SH-SY5Y (cell line): ENCODE measurements around the gene MAPT.

Experiments
- GATA2 ChIP-seq: IDR thresholded peaks from 2 replicates; pipeline ENCODE4 v1.6.1; 2011; ENCODE audit warnings: mild to moderate bottlenecking, low read depth, low read length
- GATA3 ChIP-seq: IDR thresholded peaks from 2 replicates; pipeline ENCODE4 v1.6.1; 2011; ENCODE audit warnings: low read depth, mild to moderate bottlenecking, low read length, moderate library complexity

Gene MAPT

DNA sequence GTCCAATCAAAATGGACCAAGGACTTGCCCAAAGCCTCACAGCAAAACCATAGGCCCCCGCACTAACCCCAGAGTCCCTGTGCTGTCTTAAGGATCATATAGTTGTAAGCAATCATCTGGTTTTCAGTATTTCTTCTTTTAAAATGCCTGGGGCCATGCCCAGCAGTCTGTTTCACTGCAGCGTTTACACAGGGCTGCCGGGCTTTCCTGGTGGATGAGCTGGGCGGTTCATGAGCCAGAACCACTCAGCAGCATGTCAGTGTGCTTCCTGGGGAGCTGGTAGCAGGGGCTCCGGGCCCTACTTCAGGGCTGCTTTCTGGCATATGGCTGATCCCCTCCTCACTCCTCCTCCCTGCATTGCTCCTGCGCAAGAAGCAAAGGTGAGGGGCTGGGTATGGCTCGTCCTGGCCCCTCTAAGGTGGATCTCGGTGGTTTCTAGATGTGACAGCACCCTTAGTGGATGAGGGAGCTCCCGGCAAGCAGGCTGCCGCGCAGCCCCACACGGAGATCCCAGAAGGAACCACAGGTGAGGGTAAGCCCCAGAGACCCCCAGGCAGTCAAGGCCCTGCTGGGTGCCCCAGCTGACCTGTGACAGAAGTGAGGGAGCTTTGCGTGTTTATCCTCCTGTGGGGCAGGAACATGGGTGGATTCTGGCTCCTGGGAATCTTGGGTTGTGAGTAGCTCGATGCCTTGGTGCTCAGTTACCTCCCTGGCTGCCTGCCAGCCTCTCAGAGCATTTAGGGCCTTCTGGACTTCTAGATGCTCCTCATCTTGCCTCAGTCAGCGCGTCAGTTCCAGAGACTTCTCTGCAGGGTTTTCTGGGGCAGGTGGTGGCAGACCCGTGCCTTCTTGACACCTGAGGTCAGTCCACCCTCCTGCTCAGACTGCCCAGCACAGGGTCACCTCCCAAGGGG lies 79.8 kb downstream of the MAPT start:
- no peak for TF ChIP-seq GATA2

DNA sequence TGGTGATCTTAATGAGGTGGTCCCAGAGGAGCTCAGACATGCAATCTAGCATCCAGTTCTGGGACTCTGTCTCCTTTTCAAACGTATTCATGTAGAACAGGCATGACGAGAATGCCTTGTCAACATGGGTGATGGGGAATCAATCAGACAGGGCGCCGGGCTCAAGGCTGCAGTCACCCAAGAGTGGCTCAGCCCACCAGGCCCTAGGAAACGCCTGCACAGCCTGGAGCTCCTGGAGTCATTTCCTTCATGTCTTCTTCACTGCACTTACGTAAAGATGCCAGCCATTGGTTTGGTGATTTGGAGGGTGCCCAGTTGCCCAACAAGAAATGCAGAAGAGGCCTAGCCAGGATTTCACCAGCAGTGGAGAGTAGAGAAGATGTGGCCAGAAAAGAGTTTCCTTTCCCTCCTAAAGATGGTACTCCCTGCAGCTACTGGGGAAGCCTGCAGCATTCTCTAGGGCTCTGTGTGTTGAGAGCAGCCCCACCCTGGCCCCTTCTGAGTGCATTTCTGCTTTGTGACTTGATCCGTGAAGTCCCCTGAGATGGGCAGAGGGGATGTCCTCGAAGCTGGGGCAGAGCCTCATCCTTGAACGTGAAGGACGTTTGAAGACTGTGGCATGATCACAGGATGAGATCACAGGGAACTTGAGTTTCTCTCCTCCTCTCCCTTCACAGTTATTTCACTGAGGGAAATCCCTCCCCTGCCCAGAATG lies 80.7 kb downstream of the MAPT start:
- TF ChIP-seq GATA3 (no peak), GATA2 (no peak)

DNA sequence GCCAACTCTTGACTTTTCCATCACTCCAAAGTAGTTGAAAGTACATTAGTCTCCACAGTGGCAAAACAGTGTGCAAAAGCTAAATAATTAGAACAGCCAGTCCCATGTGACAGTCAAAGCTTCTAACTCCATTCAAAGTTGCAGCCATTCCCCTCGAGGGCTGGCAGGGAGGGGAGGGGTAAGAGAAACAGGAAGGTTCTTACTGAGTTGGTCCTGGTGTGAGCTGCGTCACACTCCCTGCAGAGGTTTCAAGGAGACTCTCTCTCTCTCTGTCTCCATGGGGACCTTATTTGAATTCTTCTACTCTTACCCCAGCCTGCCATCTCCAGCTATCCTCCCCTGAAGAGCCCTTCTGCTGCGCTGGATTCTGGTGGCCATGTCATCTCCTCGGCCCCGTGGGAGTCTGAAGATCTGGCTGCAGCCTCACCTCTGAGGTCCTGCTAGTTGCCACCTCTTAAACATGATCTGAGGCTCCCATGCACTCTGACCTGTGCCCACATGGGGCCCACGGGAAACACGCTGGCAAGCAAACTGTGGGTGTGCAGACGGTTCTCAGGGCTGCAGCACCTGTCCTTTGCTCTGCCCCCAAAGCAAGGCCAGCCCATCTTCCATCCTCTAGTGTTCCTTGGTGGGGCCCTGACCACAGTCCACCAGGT lies 81.4 kb downstream of the MAPT start:
- TF ChIP-seq GATA2 (no peak), GATA3 (no peak)

DNA sequence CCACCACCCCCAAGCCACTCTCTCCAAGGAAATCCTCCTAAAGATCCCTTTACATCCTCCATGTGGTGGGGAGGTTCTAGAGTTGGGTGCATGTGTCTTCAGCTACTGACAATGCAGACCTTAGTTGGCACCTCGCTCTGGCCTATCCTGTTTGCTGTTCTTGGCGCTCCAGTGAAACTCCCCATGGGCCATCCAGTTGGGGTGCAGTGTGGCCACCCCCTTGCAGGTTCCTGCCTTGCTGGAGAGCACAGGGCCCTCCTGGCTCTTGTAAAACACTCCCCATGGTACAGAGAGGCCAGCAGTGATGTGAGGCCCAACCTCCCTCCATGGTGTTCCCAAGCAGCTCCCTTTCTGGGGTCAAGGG lies 82.0 kb downstream of the MAPT start:
- TF ChIP-seq GATA3 (no peak), GATA2 (no peak)

DNA sequence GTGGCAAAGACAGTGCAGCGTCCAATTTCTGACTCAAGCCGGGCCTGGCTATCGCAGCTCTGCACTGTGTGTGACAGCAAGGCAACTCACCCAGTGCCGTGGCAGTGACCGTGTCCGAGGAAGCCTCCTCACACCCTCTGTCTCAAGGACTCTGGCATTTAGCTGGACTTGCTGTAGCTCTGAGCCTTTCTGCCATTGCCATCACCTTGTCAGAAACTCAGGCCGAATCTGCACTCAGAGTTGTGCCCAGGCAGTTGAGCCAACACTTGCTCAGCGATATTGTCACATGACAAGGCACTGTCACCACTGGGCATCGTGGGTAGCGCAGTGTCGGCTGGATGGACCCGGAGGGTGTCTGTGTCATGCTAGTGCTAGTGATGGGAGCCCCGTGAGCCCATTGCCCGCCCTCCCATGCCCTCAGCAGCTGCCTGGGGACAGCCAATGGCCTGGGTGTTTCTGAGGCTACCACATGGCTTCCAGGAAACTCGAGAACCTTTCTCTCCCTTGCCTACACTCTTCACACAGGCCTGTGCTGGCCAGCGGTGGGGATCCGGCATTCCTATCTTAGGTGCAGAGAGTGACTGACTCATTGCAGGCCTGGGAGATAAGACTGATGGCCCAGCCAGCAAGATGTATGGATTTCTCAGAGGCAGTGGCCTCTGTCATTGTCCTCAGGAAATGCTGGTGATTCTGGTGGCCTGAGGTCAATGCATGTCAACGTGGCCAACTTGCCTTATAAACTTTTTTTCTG lies 82.6 kb downstream of the MAPT start:
- TF ChIP-seq GATA2: no peak
- no peak for TF ChIP-seq GATA3

DNA sequence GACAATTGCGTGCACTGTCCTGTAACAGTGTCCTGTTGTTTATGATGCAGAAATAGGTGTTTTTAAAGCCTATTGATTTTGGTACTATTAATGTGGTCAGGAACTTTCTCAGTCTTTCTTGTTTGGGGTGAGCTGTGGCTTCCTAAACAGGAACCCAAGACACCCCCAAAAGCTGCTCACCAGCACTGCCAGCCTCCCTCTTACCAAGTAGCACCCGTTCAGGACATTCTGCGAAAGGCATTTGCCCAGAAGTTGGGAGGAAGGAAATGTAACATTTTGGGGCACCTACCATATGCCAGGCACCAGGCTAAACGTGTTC lies 83.1 kb downstream of the MAPT start:
- TF ChIP-seq GATA3 (no peak), GATA2 (no peak)

DNA sequence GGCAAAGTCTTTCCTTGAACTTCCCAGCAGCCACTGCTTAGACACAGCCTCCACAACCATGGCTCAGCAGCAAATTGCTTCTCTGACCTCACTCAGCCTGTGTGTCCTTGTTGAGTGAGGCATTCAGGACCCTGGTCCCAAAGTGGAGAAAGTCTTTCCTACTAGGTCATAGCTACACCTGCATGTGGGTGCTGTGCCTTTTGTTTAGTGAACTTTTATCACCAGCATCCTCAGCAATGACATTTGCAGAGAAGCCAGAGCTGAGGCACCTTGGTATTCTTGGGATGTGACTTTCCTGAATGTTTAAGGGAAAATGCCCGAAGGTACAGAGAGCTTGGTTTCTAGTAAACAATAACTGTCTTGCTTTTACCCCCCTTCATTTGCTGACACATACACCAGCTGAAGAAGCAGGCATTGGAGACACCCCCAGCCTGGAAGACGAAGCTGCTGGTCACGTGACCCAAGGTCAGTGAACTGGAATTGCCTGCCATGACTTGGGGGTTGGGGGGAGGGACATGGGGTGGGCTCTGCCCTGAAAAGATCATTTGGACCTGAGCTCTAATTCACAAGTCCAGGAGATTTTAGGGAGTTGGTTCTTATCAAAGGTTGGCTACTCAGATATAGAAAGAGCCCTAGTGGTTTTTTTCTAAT lies 83.7 kb downstream of the MAPT start:
- TF ChIP-seq GATA3 (no peak), GATA2 (no peak)

DNA sequence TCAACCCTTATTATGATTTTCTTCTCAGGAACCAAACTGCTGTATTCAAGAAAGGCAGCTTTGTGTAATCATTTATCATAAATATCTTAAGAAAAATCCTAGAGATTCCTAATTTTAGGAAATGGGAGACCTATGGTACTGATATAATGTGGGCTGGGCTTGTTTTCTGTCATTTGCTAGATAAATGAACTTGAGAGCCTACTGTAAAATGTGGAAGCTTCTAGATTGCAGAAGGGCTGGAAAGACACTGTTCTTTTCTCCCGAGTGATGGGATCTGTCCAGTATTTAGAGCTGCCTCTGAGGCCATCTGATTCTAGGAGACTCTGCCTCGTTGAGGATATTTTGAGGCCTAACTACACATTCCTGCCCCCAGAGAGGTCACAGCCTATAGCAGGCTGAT lies 84.8 kb downstream of the MAPT start:
- TF ChIP-seq GATA3 (no peak), GATA2 (no peak)

DNA sequence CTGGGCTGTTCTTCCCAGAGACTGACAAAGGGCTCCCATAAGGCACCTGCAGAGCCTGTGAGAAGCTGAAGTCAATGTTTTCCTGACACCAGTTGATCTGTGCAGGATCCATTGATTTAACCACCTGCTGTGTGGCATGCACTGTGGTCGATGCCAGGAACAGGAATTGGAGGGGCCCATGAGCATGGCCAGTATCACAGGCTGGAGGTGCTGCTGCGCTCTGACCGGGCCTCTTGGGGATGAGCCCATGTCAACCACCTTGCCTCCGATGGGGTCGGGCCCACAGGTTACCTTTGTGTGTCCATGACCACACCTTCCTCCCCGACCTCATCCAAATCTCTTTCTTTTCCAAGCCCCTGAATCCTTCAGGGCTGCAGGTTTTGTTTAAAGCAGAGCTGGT lies 86.5 kb downstream of the MAPT start:
- TF ChIP-seq GATA3: no peak
- TF ChIP-seq GATA2: no peak

DNA sequence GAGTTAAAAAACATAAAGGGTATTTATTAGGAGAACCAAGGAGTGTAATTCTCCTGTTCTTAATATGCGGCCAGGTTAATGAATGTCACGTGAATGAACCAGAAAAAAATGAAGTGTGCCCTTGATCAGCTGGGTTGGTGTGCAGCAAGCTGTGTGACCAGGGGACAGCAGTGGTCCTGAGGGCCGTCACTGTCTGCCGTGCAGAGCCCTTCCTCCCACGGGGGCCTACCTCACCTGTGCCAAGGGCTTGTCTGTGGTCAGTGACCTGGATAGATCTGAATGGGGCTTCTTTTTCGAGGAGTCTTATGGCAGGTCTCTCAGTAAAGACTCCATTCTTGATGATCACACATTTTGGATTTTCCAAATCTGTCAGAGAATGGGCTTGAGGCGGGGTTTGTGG lies 87.0 kb downstream of the MAPT start:
- TF ChIP-seq GATA2 (no peak), GATA3 (no peak)

DNA sequence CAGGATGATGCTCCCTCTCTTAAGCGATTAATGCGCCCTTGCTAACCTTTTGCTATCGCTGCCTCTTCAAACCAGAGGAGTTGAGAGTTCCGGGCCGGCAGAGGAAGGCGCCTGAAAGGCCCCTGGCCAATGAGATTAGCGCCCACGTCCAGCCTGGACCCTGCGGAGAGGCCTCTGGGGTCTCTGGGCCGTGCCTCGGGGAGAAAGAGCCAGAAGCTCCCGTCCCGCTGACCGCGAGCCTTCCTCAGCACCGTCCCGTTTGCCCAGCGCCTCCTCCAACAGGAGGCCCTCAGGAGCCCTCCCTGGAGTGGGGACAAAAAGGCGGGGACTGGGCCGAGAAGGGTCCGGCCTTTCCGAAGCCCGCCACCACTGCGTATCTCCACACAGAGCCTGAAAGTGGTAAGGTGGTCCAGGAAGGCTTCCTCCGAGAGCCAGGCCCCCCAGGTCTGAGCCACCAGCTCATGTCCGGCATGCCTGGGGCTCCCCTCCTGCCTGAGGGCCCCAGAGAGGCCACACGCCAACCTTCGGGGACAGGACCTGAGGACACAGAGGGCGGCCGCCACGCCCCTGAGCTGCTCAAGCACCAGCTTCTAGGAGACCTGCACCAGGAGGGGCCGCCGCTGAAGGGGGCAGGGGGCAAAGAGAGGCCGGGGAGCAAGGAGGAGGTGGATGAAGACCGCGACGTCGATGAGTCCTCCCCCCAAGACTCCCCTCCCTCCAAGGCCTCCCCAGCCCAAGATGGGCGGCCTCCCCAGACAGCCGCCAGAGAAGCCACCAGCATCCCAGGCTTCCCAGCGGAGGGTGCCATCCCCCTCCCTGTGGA lies 88.6 kb downstream of the MAPT start:
- TF ChIP-seq GATA2 (no peak), GATA3 (no peak)

DNA sequence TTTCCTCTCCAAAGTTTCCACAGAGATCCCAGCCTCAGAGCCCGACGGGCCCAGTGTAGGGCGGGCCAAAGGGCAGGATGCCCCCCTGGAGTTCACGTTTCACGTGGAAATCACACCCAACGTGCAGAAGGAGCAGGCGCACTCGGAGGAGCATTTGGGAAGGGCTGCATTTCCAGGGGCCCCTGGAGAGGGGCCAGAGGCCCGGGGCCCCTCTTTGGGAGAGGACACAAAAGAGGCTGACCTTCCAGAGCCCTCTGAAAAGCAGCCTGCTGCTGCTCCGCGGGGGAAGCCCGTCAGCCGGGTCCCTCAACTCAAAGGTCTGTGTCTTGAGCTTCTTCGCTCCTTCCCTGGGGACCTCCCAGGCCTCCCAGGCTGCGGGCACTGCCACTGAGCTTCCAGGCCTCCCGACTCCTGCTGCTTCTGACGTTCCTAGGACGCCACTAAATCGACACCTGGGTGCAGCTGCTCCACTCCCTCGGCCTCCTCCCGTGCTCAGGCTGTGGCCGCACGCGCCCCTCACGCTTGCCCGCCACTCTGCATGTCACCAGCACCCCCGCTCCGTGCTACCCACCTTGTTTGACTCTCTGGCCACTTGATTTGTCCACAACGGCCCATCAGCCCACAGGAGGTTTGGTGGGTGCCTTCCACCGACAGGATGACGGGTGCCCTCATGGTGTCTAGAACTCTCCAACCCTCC lies 89.4 kb downstream of the MAPT start:
- TF ChIP-seq GATA2 (no peak), GATA3 (no peak)
